SW480 (cell line): ENCODE results near the gene PCGF5.
"Not testable (repeated sequence)": the region's sequence is repeated elsewhere in the genome, so short reads cannot be mapped to it uniquely, and the experiment has no call there.

Experiments
- DNase-seq: peaks from one replicate; pipeline ENCODE4 v3.0.0-alpha.2; 2016; ENCODE audit warnings: low spot score

Gene PCGF5

GRCh38 chr10:91286572-91286971 lies 66.1 kb downstream of the PCGF5 start:
- peak; percentile 9 for DNase-seq

- no peak for DNase-seq
These were observed 66.8 kb downstream of the PCGF5 start for GRCh38 chr10:91287276-91287675.

- DNase-seq: no peak
These were observed 67.4 kb downstream of the PCGF5 start for GRCh38 chr10:91287912-91288311.

- DNase-seq: no peak
These were observed 68.8 kb downstream of the PCGF5 start for GRCh38 chr10:91289305-91289704.

GRCh38 chr10:91290607-91291006 lies 70.1 kb downstream of the PCGF5 start:
- no peak for DNase-seq

GRCh38 chr10:91294134-91294906 lies 73.9 kb downstream of the PCGF5 start:
- no peak for DNase-seq

GRCh38 chr10:91295346-91295745 lies 74.9 kb downstream of the PCGF5 start:
- no peak for DNase-seq

GRCh38 chr10:91296471-91296870 lies 76.0 kb downstream of the PCGF5 start:
- peak; percentile 65 for DNase-seq

- DNase-seq: peak; percentile 54
These were observed 77.9 kb downstream of the PCGF5 start for GRCh38 chr10:91298224-91298871.

- no peak for DNase-seq
These were observed 79.6 kb downstream of the PCGF5 start for GRCh38 chr10:91299999-91300575.

- not testable (repeated sequence) for DNase-seq
These were observed 82.5 kb downstream of the PCGF5 start for GRCh38 chr10:91302946-91303345.

GRCh38 chr10:91305979-91306378 lies 85.5 kb downstream of the PCGF5 start:
- DNase-seq: not testable (repeated sequence)

GRCh38 chr10:91307489-91307888 lies 87.0 kb downstream of the PCGF5 start:
- no peak for DNase-seq

- DNase-seq: no peak
These were observed 89.2 kb downstream of the PCGF5 start for GRCh38 chr10:91309711-91310110.

- no peak for DNase-seq
These were observed 91.3 kb downstream of the PCGF5 start for GRCh38 chr10:91311601-91312381.

- no peak for DNase-seq
These were observed 91.9 kb downstream of the PCGF5 start for GRCh38 chr10:91312382-91312733.

GRCh38 chr10:91313796-91314485 lies 93.5 kb downstream of the PCGF5 start:
- no peak for DNase-seq

GRCh38 chr10:91316486-91316885 lies 96.0 kb downstream of the PCGF5 start:
- DNase-seq: no peak

GRCh38 chr10:91317541-91317940 lies 97.1 kb downstream of the PCGF5 start:
- DNase-seq: no peak

- no peak for DNase-seq
These were observed 98.9 kb downstream of the PCGF5 start for GRCh38 chr10:91319336-91319735.

- not testable (repeated sequence) for DNase-seq
These were observed 102.9 kb downstream of the PCGF5 start for GRCh38 chr10:91323293-91323905.
